ENCODE results near the gene PDGFA.

DNA sequence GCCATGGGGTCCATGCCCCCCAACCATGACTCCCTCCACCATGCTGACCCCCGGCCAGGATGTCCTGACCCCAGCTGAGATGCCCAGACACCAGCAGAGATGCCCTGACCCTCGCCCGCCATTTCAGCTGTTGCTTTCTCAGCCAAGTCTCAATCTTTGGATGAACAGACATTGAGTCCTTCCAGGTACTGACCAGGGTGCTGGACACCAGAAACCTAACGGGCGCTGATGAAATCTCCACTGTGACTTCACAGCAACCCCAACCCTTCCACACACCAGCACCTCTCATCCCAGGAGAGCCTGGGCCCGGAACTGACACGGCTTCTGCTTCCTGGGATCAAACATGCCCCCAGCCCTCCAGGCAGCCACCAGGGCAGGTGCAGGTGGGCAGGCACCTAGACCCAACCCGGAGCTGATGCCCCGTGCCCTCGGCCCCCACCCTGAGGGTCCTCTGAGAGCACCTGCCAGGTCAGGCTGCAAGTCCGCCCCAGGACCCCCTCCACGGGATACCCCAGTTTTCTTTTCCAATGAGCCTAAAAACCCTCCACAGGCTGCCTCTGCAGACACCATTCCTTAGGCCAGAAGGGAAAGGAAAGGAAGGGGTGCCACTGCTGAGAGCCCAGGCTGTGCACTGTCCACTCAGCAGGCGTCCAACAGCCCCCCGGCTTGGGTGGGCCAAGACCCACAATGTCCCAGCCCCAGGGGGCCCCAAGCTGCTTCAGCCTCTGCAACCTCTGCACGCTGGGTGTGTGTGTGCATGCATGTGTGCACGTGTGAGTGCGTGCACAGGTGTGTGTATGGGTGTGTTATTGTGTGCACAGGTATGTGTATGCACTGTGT lies 43.4 kb upstream of the PDGFA start:
- TF ChIP-seq, protein P1, sequence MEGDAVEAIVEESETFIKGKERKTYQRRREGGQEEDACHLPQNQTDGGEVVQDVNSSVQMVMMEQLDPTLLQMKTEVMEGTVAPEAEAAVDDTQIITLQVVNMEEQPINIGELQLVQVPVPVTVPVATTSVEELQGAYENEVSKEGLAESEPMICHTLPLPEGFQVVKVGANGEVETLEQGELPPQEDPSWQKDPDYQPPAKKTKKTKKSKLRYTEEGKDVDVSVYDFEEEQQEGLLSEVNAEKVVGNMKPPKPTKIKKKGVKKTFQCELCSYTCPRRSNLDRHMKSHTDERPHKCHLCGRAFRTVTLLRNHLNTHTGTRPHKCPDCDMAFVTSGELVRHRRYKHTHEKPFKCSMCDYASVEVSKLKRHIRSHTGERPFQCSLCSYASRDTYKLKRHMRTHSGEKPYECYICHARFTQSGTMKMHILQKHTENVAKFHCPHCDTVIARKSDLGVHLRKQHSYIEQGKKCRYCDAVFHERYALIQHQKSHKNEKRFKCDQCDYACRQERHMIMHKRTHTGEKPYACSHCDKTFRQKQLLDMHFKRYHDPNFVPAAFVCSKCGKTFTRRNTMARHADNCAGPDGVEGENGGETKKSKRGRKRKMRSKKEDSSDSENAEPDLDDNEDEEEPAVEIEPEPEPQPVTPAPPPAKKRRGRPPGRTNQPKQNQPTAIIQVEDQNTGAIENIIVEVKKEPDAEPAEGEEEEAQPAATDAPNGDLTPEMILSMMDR (IDR thresholded peaks at IDR 0.05; ENCODE audit: low read depth, low read length, poor library complexity, severe bottlenecking): no peak
- TF ChIP-seq EZH2phosphoT487 (IDR thresholded peaks at IDR 0.05; ENCODE audit: borderline replicate concordance, low read length): no peak

All from DOHH2 (cell line).